Left cardiac atrium (tissue), 4 donors: ENCODE measurements around the gene BOD1L1. TPM values are rescaled to one million over a fixed set of nuclear protein-coding genes. Genes with fewer than 3 reads are reported as not detected.

Source experiments
- ATAC-seq, 2 donors: fragments of 200-7000 bp; cut with Tn5 transposase; one replicate each; pipeline ENCODE4 v1.9.1; 2020; ENCODE audit warnings: mild to moderate bottlenecking in 2 of 2, moderate library complexity in 2 of 2
- DNase-seq: peaks from one replicate; pipeline ENCODE4 v3.0.0-alpha.2; 2020
- intact Hi-C, 2 donors: fragments of 100-400 bp; cut with DNase I; formaldehyde crosslinking; loops; one replicate each; pipeline versions ENCODE4 v1.14.1 to v1.15.1; 2022 to 2023
- total RNA-seq, 2 donors: library from RNA; stranded (reverse); fragmentation: NEBNext Ultra II Directional; extraction: Animal tissue kit (Norgen Biotek cat#: 25700); gene quantifications; one replicate each; pipeline ENCODE4 v1.2.1, GENCODE V29; 2021
- donor health status: DM: no; HTN: yes; CAD: no.
- donor health status: DM: no; HTN: yes; CAD: no; lungs with severe emphysema.
- donor health status: DM: yes; HTN: yes; CAD: no.
- donor health status: Dilated cardiomyopathy.

Gene BOD1L1
- total RNA-seq, 2 donors from 2014 or later: 19.4 to 20.2 TPM

GRCh38 chr4:13543032-13543838 is 84.3 kb downstream of the BOD1L1 start:
- intact Hi-C loops: loop anchor here in 1 of 2 donors (10.0 kb wide), 1 partner anchor 808 kb away; no protein-coding TSS in a partner anchor
- DNase-seq (no peak), ATAC-seq (no peak)

- ATAC-seq: no peak
- intact Hi-C loops: loop anchor here in 1 of 2 donors (10.0 kb wide), 1 partner anchor 808 kb away; no protein-coding TSS in a partner anchor
- no peak for DNase-seq
Observed at GRCh38 chr4:13542577-13543031, 84.9 kb downstream of the BOD1L1 start.

GRCh38 chr4:13541720-13542576 is 85.6 kb downstream of the BOD1L1 start:
- DNase-seq: no peak
- intact Hi-C loops: loop anchor here in 1 of 2 donors (10.0 kb wide), 1 partner anchor 807 kb away; no protein-coding TSS in a partner anchor
- no peak for ATAC-seq

- intact Hi-C loops: loop anchor here in 1 of 2 donors (10.0 kb wide), 1 partner anchor 806 kb away; no protein-coding TSS in a partner anchor
- DNase-seq: no peak
- ATAC-seq: no peak
Observed at GRCh38 chr4:13541176-13541604, 86.3 kb downstream of the BOD1L1 start.

GRCh38 chr4:13540446-13541175 is 86.9 kb downstream of the BOD1L1 start:
- ATAC-seq (no peak), DNase-seq (no peak)
- intact Hi-C loops: loop anchor here in 1 of 2 donors (10.0 kb wide), 1 partner anchor 806 kb away; no protein-coding TSS in a partner anchor

GRCh38 chr4:13539619-13540445 is 87.7 kb downstream of the BOD1L1 start:
- intact Hi-C loops: loop anchor here in 1 of 2 donors (10.0 kb wide), 1 partner anchor 805 kb away; no protein-coding TSS in a partner anchor

GRCh38 chr4:13539047-13539618 is 88.4 kb downstream of the BOD1L1 start:
- DNase-seq (no peak), ATAC-seq (no peak)
- intact Hi-C loops: no loop called here

More at GRCh38 chr4:13539619-13540445, 87.7 kb downstream of the BOD1L1 start:
- DNase-seq: no peak
- no peak for ATAC-seq

- DNase-seq (no peak), ATAC-seq (no peak)
- intact Hi-C loops: no loop called here
Observed at GRCh38 chr4:13538427-13538973, 89.0 kb downstream of the BOD1L1 start.

- DNase-seq: no peak
- no peak for ATAC-seq
- intact Hi-C loops: no loop called here
Observed at GRCh38 chr4:13537832-13538177, 89.7 kb downstream of the BOD1L1 start.

- intact Hi-C loops: no loop called here
- DNase-seq: no peak
- ATAC-seq: no peak
Observed at GRCh38 chr4:13537011-13537831, 90.3 kb downstream of the BOD1L1 start.

- intact Hi-C loops: no loop called here
- ATAC-seq (no peak), DNase-seq (no peak)
Observed at GRCh38 chr4:13536607-13537006, 90.9 kb downstream of the BOD1L1 start.

- no peak for ATAC-seq
- intact Hi-C loops: no loop called here
Observed at GRCh38 chr4:13535708-13536361, 91.7 kb downstream of the BOD1L1 start.

GRCh38 chr4:13535118-13535517 is 92.4 kb downstream of the BOD1L1 start:
- no peak for ATAC-seq
- intact Hi-C loops: no loop called here
- DNase-seq: no peak

More at GRCh38 chr4:13535708-13536361, 91.7 kb downstream of the BOD1L1 start:
- no peak for DNase-seq

- ATAC-seq (no peak), DNase-seq (no peak)
- intact Hi-C loops: no loop called here
Observed at GRCh38 chr4:13534344-13535063, 93.0 kb downstream of the BOD1L1 start.

- intact Hi-C loops: no loop called here
- DNase-seq (no peak), ATAC-seq (no peak)
Observed at GRCh38 chr4:13533670-13534343, 93.7 kb downstream of the BOD1L1 start.
